GM12878 (cell line): ENCODE data around the gene CNTNAP5.

Source experiments
- FOS ChIP-seq: IDR thresholded peaks from 3 replicates; pipeline ENCODE4 v1.6.1; 2011; ENCODE audit warnings: borderline replicate concordance; ENCODE audit not compliant: insufficient read length; ENCODE audit errors: extremely low read depth
- POLR2A ChIP-seq: IDR thresholded peaks from 2 replicates; pipeline ENCODE4 v1.6.1; 2011; ENCODE audit warnings: low read depth, mild to moderate bottlenecking, low read length
- RAD21 ChIP-seq: IDR thresholded peaks from 2 replicates; pipeline ENCODE4 v1.6.1; 2011; ENCODE audit warnings: mild to moderate bottlenecking, low read depth, low read length, moderate library complexity; ENCODE audit not compliant: insufficient read depth
- SMAD1 ChIP-seq: fragments of 450-650 bp; IDR thresholded peaks from 2 replicates; pipeline ENCODE4 v1.6.1; 2018; ENCODE audit warnings: mild to moderate bottlenecking, low read depth; ENCODE audit not compliant: partially characterized antibody
- SMC3 ChIP-seq: IDR thresholded peaks from 2 replicates; pipeline ENCODE4 v1.6.1; 2011; ENCODE audit warnings: low read length, improper control_type of control experiment, borderline replicate concordance
- TAF1 ChIP-seq: IDR thresholded peaks from 2 replicates; pipeline ENCODE4 v1.6.1; 2011; ENCODE audit warnings: mild to moderate bottlenecking, low read depth, low read length, borderline replicate concordance
- TARDBP ChIP-seq: IDR thresholded peaks from 2 replicates; pipeline ENCODE4 v1.6.1; 2016; ENCODE audit warnings: borderline replicate concordance
- TF ChIP-seq, protein P1 (sequence below): IDR thresholded peaks from 2 replicates; pipeline ENCODE4 v1.6.1; 2012; ENCODE audit warnings: low read depth, low read length, improper control_type of control experiment
- TF ChIP-seq, protein P2 (sequence below), 3 experiments: IDR thresholded peaks in 2 of 3; conservative IDR thresholded peaks in 1 of 3; 2 replicates each; pipeline ENCODE4 v1.5.1; 2011; ENCODE audit warnings: low read depth in 3 of 3, low read length in 3 of 3, mild to moderate bottlenecking in 3 of 3, control low read depth in 2 of 3, moderate library complexity in 2 of 3, inconsistent platforms in 1 of 3, mixed read lengths in 1 of 3; ENCODE audit not compliant: control insufficient read depth in 2 of 3, insufficient read depth in 1 of 3; ENCODE audit errors: extremely low read depth in 1 of 3

- TF ChIP-seq TARDBP (no peak), POLR2A (no peak), SMC3 (no peak), RAD21 (no peak), TAF1 (no peak), FOS (no peak), SMAD1 (no peak)
- TF ChIP-seq, protein P1, sequence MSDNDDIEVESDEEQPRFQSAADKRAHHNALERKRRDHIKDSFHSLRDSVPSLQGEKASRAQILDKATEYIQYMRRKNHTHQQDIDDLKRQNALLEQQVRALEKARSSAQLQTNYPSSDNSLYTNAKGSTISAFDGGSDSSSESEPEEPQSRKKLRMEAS, result no peak
- TF ChIP-seq, protein P2, sequence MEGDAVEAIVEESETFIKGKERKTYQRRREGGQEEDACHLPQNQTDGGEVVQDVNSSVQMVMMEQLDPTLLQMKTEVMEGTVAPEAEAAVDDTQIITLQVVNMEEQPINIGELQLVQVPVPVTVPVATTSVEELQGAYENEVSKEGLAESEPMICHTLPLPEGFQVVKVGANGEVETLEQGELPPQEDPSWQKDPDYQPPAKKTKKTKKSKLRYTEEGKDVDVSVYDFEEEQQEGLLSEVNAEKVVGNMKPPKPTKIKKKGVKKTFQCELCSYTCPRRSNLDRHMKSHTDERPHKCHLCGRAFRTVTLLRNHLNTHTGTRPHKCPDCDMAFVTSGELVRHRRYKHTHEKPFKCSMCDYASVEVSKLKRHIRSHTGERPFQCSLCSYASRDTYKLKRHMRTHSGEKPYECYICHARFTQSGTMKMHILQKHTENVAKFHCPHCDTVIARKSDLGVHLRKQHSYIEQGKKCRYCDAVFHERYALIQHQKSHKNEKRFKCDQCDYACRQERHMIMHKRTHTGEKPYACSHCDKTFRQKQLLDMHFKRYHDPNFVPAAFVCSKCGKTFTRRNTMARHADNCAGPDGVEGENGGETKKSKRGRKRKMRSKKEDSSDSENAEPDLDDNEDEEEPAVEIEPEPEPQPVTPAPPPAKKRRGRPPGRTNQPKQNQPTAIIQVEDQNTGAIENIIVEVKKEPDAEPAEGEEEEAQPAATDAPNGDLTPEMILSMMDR (IDR thresholded peaks at IDR 0.05 in 2 of 3, conservative IDR thresholded peaks at IDR 0.05 in 1 of 3; ENCODE audit: control insufficient read depth in 2 of 3, extremely low read depth in 1 of 3, insufficient read depth in 1 of 3, low read depth in 3 of 3, low read length in 3 of 3), result no peak
Observed at GRCh38 chr2:124257120-124257519, 232.0 kb downstream of the CNTNAP5 start.
